ENCODE results near the gene DRC7. TPM values are rescaled to one million over a fixed set of nuclear protein-coding genes. Genes with fewer than 3 reads are reported as not detected.

DRC7 gene
- total and polyA plus RNA-seq, 9 of the 15 experiments (the other 6 are each of a cell fraction or from before 2014, with no cell fraction given), result 0.04 to 0.33 (median 0.12) TPM; not detected in 3

DNA sequence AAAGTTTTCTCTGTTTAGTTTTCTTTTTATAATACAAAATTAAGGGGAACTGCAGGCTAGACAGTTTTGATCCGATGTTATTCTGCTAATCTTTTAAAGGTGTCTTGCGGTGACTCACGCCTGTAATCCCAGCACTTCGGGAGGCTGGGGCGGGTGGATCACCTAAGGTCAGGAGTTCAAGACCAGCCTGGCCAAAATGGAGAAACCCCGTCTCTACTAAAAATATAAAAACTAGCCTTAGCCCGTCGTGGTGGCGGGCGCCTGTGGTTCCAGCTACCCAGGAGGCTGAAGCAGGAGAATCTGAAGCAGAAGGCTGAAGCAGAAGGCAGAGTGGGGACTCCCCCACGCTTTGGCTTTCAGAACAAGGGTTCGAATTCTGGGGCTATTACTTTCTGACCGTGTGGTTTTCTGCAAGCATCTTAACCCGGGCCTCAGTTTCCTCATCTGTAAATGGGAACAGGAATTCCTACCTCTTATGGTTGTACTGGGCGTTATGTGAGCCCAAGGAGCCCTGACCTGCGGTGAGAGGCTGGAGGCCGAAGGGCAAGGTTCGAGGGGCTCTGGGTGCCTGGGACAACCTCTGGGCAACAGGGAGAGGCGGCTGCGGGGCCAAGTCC lies 39.8 kb downstream of the DRC7 start:
- Histone ChIP-seq H4K20me1 (replicated peaks; ENCODE audit: control insufficient read depth, insufficient read depth, low read length) (no peaks in the 10 kb centered on the region), H3K27ac (ENCODE audit: extremely low read depth, low read depth, low read length) (peak overlapping the region; percentile 86), H3K36me3 (ENCODE audit: control insufficient read depth, insufficient read depth, low read length) (peaks cover 12% of the 10 kb centered on the region; the same call in 1 of the 3 replicates), H2AFZ (ENCODE audit: low read depth, low read length) (peak overlapping the region; percentile 84), H3K4me1 (replicated peaks in 1 of 2; ENCODE audit: control insufficient read depth in 2 of 2, insufficient read depth in 2 of 2, low read length in 2 of 2) (peaks cover 10 to 34% of the 10 kb centered on the region in 2 experiments; a peak in 3 of 5 replicates), H3K9ac (ENCODE audit: insufficient read depth in 1 of 2, low read depth in 2 of 2, low read length in 2 of 2) (peak overlapping the region; percentile 89 to 100), H3K9me1 (ENCODE audit: control insufficient read depth, insufficient read depth, low read length) (no peaks in the 10 kb centered on the region), H3K4me2 (ENCODE audit: insufficient read depth, low read length) (peak overlapping the region; percentile 88), H3K79me2 (ENCODE audit: control insufficient read depth, insufficient read depth, low read length) (peaks cover 17% of the 10 kb centered on the region), H3K27me3 (ENCODE audit: control insufficient read depth in 2 of 2, insufficient read depth in 2 of 2, low read length in 2 of 2) (no peaks in the 10 kb centered on the region), H3K9me3 (replicated peaks; ENCODE audit: control insufficient read depth, insufficient read depth, low read depth, low read length) (0 out of 2 replicates have a peak, but pooled peaks cover 3% of the 10 kb centered on the region), H3K4me3 (peak overlapping the region; percentile 67)
- ChIA-PET POLR2A (interaction anchor here (0.6 to 3.3 kb wide), 10 partner anchors 8 to 963 kb away, joined by 3 to 12 read pairs (median 4); no protein-coding TSS in a partner anchor), CTCF (ENCODE audit: low intra/inter-chr PET ratio) (interaction anchor here (3.6 kb wide), 1 partner anchor 86 kb away, joined by 19 read pairs; no protein-coding TSS in a partner anchor)
- in situ Hi-C loops (cut with MboI), result no loop called here
- DNase-seq (ENCODE audit: extremely low read depth in 1 of 4, low spot score in 3 of 4) (peak in 1 of 4 experiments; percentile 39), FAIRE-seq (peak; percentile 75), ATAC-seq (peak; percentile 14; the same call in 1 of the 3 replicates)
- intact Hi-C loops (cut with micrococcal nuclease), result loop anchor here (10.0 kb wide), 1 partner anchor 270 kb away; the partner anchor contains the start of genes USB1 and ZNF319
- no TSS peak for BruUV-seq (replicated peaks)
- WGBS (ENCODE audit: insufficient coverage, low coverage, missing lambda C conversion rate), result under 1% methylated on average over 18 of the region's 20 CpGs
- no peak for TF ChIP-seq SMAD1 (IDR thresholded peaks at IDR 0.05; ENCODE audit: low read depth, low read length, partially characterized antibody)
- TF ChIP-seq MAX (CRISPR knock-in tag; IDR thresholded peaks at IDR 0.05), result peak; percentile 58
- no peak for TF ChIP-seq NR2C1 (IDR thresholded peaks at IDR 0.05)
- TF ChIP-seq NR2C1 (tag; IDR thresholded peaks at IDR 0.05), result peak; percentile 41; the same call in 1 of the 2 replicates
- peak; percentile 68 for TF ChIP-seq BCOR (IDR thresholded peaks at IDR 0.05)
- no peak for TF ChIP-seq HCFC1 (IDR thresholded peaks at IDR 0.05; ENCODE audit: low read depth, low read length)
- no peak for TF ChIP-seq ZNF280B (CRISPR knock-in tag; IDR thresholded peaks at IDR 0.05)
- TF ChIP-seq GABPB2 (CRISPR knock-in tag; conservative IDR thresholded peaks at IDR 0.05), result no peak
- TF ChIP-seq SMARCA4 (IDR thresholded peaks at IDR 0.05), result peak; percentile 51; the same call in 1 of the 2 replicates
- peak; percentile 31; the same call in 1 of the 2 replicates for TF ChIP-seq ZNF740 (CRISPR knock-in tag; IDR thresholded peaks at IDR 0.05)
- no peak for TF ChIP-seq ZNF740 (tag; IDR thresholded peaks at IDR 0.05)
- TF ChIP-seq ARID4B (CRISPR knock-in tag; IDR thresholded peaks at IDR 0.05), result peak; percentile 47; the same call in 1 of the 2 replicates
- TF ChIP-seq FOXK1 (CRISPR knock-in tag; IDR thresholded peaks at IDR 0.05; ENCODE audit: borderline replicate concordance), result no peak
- TF ChIP-seq DPF2 (IDR thresholded peaks at IDR 0.05), result peak; percentile 66
- 0 out of 4 replicates have a peak, but pooled peaks of 1 of the 2 experiments have one; percentile 35 for TF ChIP-seq TEAD1 (CRISPR knock-in tag; IDR thresholded peaks at IDR 0.05)
